ENCODE measurements around the gene FBXO4. TPM values are rescaled to one million over a fixed set of nuclear protein-coding genes. Genes with fewer than 3 reads are reported as not detected.
"Not testable (repeated sequence)": the region's sequence is repeated elsewhere in the genome, so short reads cannot be mapped to it uniquely, and the experiment has no call there.

The FBXO4 gene
- total RNA-seq, 1 donor = 25.0 TPM

DNA sequence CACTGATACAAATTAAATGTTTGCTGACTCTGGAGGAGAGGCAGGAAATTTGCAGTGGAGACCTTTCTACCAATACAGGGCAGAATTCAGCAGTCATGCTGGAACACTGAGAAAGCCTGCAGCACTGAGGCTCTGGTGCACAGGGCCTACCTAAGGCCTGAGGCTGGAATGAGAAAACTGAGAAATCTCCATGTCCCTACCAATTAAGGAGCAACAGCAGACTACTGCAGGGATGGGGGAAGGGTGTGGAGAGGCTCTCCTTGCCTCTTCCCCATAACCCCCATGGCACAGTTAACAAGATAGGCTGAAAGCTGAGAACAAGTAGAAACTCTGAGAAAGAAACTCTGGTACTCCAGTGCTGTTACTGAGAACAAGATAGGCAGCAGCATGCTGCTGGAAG lies 10.5 kb downstream of the FBXO4 start:
- no peak overlapping the region for H3K4me3 ChIP-seq (ENCODE audit: low read depth, low read length)
- TF ChIP-seq CTCF (IDR thresholded peaks at IDR 0.05; ENCODE audit: insufficient read depth, low read length) = no peak
- no peak for DNase-seq (ENCODE audit: low read depth)

- H3K4me3 ChIP-seq (ENCODE audit: low read depth, low read length) = no peak overlapping the region
- TF ChIP-seq CTCF (IDR thresholded peaks at IDR 0.05; ENCODE audit: insufficient read depth, low read length) = no peak
- no peak for DNase-seq (ENCODE audit: low read depth)
Observed at GRCh38 chr5:41940641-41941040, 15.6 kb downstream of the FBXO4 start.

- H3K4me3 ChIP-seq (ENCODE audit: low read depth, low read length); DNase-seq (ENCODE audit: low read depth): not testable (repeated sequence)
Observed at GRCh38 chr5:41945332-41945955, 20.4 kb downstream of the FBXO4 start.

GRCh38 chr5:41951224-41951623 lies 26.1 kb downstream of the FBXO4 start:
- no peak overlapping the region for H3K4me3 ChIP-seq (ENCODE audit: low read depth, low read length)
- DNase-seq (ENCODE audit: low read depth) = no peak
- TF ChIP-seq CTCF (IDR thresholded peaks at IDR 0.05; ENCODE audit: insufficient read depth, low read length) = no peak

DNA sequence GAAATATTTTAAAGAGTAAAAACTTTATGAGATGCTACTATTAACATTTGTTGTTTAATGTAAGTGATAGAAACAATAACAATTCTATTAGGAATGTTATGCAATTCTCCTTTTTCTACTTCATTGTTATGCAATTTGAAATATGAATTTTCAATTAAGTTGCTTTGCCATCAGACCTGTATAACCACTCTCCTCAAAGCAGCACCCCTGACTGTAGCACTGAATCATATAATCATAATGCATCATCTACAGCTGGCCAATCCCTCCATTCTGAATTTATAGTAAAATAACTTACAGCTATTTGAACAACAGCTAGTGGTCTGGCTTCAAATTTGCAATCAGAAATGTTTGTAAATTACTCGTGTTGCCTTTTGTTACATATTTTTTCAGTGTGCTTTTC lies 29.2 kb downstream of the FBXO4 start:
- no peak for DNase-seq (ENCODE audit: low read depth)
- no peak for TF ChIP-seq CTCF (IDR thresholded peaks at IDR 0.05; ENCODE audit: insufficient read depth, low read length)
- no peak overlapping the region for H3K4me3 ChIP-seq (ENCODE audit: low read depth, low read length)

DNA sequence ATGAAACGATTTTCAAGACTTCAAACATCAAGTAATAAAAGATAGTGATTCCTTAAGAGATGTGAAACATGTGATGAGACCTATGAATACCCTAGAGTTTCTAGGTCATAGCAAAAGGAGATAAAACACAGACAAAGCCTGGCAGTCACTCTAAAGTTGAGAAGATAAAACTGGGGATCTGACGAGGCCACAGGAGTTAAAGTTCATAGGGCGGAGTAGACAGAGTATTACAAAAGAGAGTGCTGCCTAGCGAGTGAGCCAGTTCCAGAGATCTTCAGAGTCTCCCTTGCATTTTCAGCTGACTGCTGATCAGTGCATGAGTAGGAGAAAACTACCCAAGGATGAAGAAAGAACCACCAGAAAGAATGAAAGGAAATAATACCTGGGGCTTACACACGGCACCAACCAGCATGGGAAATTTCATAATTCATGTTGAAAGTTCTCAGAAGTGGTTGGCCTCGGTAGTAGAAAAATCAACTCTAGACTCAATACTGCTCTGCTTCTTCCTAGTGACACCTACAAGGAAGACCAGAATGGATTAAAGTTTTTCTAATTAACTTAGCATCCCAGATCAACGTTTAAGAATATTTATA lies 30.4 kb downstream of the FBXO4 start:
- no peak overlapping the region for H3K4me3 ChIP-seq (ENCODE audit: low read depth, low read length)
- no peak for TF ChIP-seq CTCF (IDR thresholded peaks at IDR 0.05; ENCODE audit: insufficient read depth, low read length)
- DNase-seq (ENCODE audit: low read depth) = no peak

DNA sequence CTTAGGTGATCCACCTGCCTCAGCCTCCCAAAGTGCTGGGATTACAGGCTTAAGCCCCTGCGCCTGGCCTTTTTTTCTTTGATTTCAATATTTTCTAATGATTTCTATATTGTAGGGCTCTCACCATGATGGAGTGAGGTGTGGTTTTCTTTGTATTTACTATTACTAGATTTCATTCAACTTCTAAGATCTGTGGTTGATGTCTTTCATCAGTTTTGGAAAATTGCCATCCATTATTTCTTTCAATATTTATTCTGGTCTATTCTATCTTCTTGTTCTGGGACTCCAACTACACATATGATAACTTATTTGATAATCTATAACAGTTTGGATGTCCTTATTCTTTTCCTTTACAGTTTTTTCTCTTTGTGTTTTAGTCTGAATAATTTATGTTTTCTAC lies 31.9 kb downstream of the FBXO4 start:
- no peak overlapping the region for H3K4me3 ChIP-seq (ENCODE audit: low read depth, low read length)
- TF ChIP-seq CTCF (IDR thresholded peaks at IDR 0.05; ENCODE audit: insufficient read depth, low read length) = no peak
- no peak for DNase-seq (ENCODE audit: low read depth)

All from fibroblast of the aortic adventitia (primary cell).